ENCODE data around the gene ZNF45. TPM values are rescaled to one million over a fixed set of nuclear protein-coding genes. Genes with fewer than 3 reads are reported as not detected.
A peak's percentile ranks its signal among the peaks of the same experiment; 100 is the strongest.

The ZNF45 gene
- polyA plus RNA-seq, 3 donors = 2.1 to 6.3 (median 6.0) TPM

DNA sequence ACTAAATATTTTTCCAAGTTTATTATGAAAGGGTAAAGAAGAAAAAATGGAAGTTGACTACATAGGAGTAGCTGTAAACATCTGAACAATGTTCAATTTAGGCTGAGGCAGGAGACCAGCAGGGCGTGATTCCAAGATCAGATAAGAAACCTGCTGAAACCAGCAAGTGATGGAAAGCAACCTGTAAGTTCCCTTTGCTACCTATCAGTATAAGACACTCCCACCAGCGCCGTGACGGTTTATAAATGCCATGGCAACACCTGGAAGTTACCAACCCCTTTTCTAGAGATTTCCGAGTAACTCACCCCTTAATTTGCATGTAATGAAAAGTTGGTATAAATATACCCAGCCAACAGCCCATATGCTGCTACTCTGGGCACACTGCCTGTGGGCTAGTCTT lies 1.1 kb upstream of the ZNF45 start:
- no peak overlapping the region for H3K27ac Mint-ChIP-seq
- Histone ChIP-seq H3K4me3 (replicated peaks in 1 of 3; ENCODE audit: low read depth in 2 of 3, low read length in 3 of 3) (no peak overlapping the region), H3K27me3 (ENCODE audit: control insufficient read depth in 2 of 2, insufficient read depth in 2 of 2, low read length in 2 of 2) (no peaks in the 10 kb centered on the region), H4K20me1 (ENCODE audit: insufficient read depth, low read length) (no peaks in the 10 kb centered on the region), H3K4me1 (ENCODE audit: control insufficient read depth in 1 of 2, insufficient read depth in 2 of 2, low read length in 2 of 2) (peaks cover 14 to 19% of the 10 kb centered on the region in 2 donors), H3K4me2 (replicated peaks; ENCODE audit: extremely low read depth, low read length, poor library complexity, severe bottlenecking) (no peak overlapping the region), H3K9me3 (replicated peaks in 1 of 2; ENCODE audit: control insufficient read depth in 1 of 2, insufficient read depth in 1 of 2, low read length in 2 of 2) (peaks cover 8 to 19% of the 10 kb centered on the region in 2 donors), H3K9ac (ENCODE audit: insufficient read depth, low read length, poor library complexity, severe bottlenecking) (no peak overlapping the region), H3K79me2 (ENCODE audit: insufficient read depth, low read length) (peaks cover 15% of the 10 kb centered on the region), H3K36me3 (replicated peaks in 1 of 2; ENCODE audit: control insufficient read depth in 1 of 2, insufficient read depth in 2 of 2, low read length in 2 of 2) (peaks cover 13 to 23% of the 10 kb centered on the region in 2 donors), H2AFZ (ENCODE audit: insufficient read depth, low read depth, low read length, poor library complexity, severe bottlenecking) (peak overlapping the region; percentile 100), H3K27ac (ENCODE audit: low read depth in 1 of 2, low read length in 2 of 2) (no peak overlapping the region)
- H3K4me3 Mint-ChIP-seq = no peak overlapping the region
- H3K36me3 Mint-ChIP-seq = peaks cover 16 to 23% of the 10 kb centered on the region in 2 donors
- H3K4me1 Mint-ChIP-seq = peaks cover 18% of the 10 kb centered on the region
- no peak for DNase-seq
- TF ChIP-seq, protein P1, sequence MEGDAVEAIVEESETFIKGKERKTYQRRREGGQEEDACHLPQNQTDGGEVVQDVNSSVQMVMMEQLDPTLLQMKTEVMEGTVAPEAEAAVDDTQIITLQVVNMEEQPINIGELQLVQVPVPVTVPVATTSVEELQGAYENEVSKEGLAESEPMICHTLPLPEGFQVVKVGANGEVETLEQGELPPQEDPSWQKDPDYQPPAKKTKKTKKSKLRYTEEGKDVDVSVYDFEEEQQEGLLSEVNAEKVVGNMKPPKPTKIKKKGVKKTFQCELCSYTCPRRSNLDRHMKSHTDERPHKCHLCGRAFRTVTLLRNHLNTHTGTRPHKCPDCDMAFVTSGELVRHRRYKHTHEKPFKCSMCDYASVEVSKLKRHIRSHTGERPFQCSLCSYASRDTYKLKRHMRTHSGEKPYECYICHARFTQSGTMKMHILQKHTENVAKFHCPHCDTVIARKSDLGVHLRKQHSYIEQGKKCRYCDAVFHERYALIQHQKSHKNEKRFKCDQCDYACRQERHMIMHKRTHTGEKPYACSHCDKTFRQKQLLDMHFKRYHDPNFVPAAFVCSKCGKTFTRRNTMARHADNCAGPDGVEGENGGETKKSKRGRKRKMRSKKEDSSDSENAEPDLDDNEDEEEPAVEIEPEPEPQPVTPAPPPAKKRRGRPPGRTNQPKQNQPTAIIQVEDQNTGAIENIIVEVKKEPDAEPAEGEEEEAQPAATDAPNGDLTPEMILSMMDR (IDR thresholded peaks at IDR 0.05) = no peak
- intact Hi-C loops (cut with micrococcal nuclease) = loop anchor here (5.0 to 10.0 kb wide), 7 partner anchors 34 to 179 kb away; partner anchors contain the start of genes ZNF230 (in 2 of the 2), ZNF283 (in 2 of the 2), ZNF224 (in 1 of the 2) and ZNF225 (in 1 of the 2)
- WGBS (ENCODE audit: insufficient coverage) = 71% methylated on average over 1 of the region's 5 CpGs
- H3K27me3 Mint-ChIP-seq (ENCODE audit: low read depth in 3 of 3) = peaks cover 0 to 8% (median 3%) of the 10 kb centered on the region in 3 donors
- peaks cover 15 to 37% (median 29%) of the 10 kb centered on the region in 7 donors for H3K9me3 Mint-ChIP-seq

DNA sequence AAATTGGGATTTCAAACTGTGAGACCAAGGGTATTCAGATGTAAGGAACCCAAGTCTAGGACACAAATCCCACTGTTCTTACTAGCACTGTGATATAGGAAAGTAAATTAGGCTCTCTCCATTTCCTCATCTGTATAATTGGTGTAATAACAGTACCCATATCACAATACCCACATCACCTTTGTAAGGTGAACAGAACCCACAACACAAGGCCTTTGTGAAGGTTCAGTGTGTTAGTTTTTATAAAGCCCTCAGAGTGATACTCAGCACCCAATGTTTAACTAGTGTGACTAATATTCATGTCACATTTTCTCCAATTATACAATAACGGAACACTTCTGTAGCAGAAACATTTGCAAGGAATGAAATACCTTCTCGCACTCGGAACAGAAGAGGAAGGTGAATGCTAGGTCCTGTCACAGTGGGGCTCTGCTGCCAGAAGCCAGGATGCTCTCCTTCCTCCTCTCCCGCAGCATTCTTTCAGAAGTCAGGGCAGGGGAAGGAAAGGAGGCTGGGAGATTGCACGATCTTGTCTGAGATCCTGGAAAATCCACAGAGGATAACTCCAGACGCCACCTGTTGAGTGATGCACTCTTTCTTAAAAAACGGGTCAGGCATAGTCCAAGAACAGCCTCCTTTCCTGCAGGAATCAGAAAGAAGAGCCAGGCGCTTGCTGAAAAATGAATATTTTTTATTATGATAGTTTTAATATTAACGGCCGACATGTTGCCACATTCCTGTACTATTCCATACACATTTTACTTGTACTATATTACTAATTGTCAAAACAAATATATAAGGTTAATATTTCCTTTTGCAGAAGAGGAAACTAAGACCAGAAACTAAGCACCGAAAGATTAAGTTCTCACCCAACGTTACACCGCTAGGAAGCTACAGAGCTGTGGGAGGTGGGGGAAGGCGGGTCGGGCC lies 762 bp downstream of the ZNF45 start:
- Histone ChIP-seq H3K9me3 (replicated peaks in 1 of 2; ENCODE audit: control insufficient read depth in 1 of 2, insufficient read depth in 1 of 2, low read length in 2 of 2) (peaks cover 4 to 15% of the 10 kb centered on the region in 2 donors), H3K4me1 (ENCODE audit: control insufficient read depth in 1 of 2, insufficient read depth in 2 of 2, low read length in 2 of 2) (peaks cover 14 to 19% of the 10 kb centered on the region in 2 donors), H3K27me3 (ENCODE audit: control insufficient read depth in 2 of 2, insufficient read depth in 2 of 2, low read length in 2 of 2) (no peaks in the 10 kb centered on the region), H3K9ac (ENCODE audit: insufficient read depth, low read length, poor library complexity, severe bottlenecking) (peak overlapping the region; percentile 78), H3K79me2 (ENCODE audit: insufficient read depth, low read length) (peaks cover 15% of the 10 kb centered on the region), H3K36me3 (replicated peaks in 1 of 2; ENCODE audit: control insufficient read depth in 1 of 2, insufficient read depth in 2 of 2, low read length in 2 of 2) (peaks cover 31 to 41% of the 10 kb centered on the region in 2 donors), H3K4me3 (replicated peaks in 1 of 3; ENCODE audit: low read depth in 2 of 3, low read length in 3 of 3) (peak overlapping the region; percentile 89 to 98 (median 94)), H4K20me1 (ENCODE audit: insufficient read depth, low read length) (no peaks in the 10 kb centered on the region), H2AFZ (ENCODE audit: insufficient read depth, low read depth, low read length, poor library complexity, severe bottlenecking) (peak overlapping the region; percentile 100), H3K4me2 (replicated peaks; ENCODE audit: extremely low read depth, low read length, poor library complexity, severe bottlenecking) (peak overlapping the region; percentile 95), H3K27ac (ENCODE audit: low read depth in 1 of 2, low read length in 2 of 2) (peak overlapping the region; percentile 61 to 85)
- H3K4me1 Mint-ChIP-seq = peaks cover 18% of the 10 kb centered on the region
- H3K4me3 Mint-ChIP-seq = peak overlapping the region; percentile 94 to 98
- TF ChIP-seq, protein P1 (IDR thresholded peaks at IDR 0.05) = no peak
- WGBS (ENCODE audit: insufficient coverage) = 3% methylated on average over 4 of the region's 15 CpGs
- peaks cover 34 to 42% of the 10 kb centered on the region in 2 donors for H3K36me3 Mint-ChIP-seq
- H3K27ac Mint-ChIP-seq = peak overlapping the region; percentile 84 to 96 (median 90)
- peaks cover 0 to 5% (median 0%) of the 10 kb centered on the region in 3 donors for H3K27me3 Mint-ChIP-seq (ENCODE audit: low read depth in 3 of 3)
- intact Hi-C loops (cut with micrococcal nuclease) = loop anchor here (5.0 to 10.0 kb wide), 5 partner anchors 70 to 568 kb away; partner anchors contain the start of genes ZNF180 (in 1 of the 2), ZNF224 (in 1 of the 2), ZNF225 (in 1 of the 2) and ZNF230 (in 1 of the 2)
- DNase-seq = no peak
- H3K9me3 Mint-ChIP-seq = peaks cover 14 to 29% (median 20%) of the 10 kb centered on the region in 7 donors

Measured in CD14-positive monocyte (primary cell).